ENCODE results near the gene RAET1G. TPM values are rescaled to one million over a fixed set of nuclear protein-coding genes. Genes with fewer than 3 reads are reported as not detected.

The RAET1G gene
- total RNA-seq, 3 donors from 2014 or later (not counting 1 experiment from before 2014, with no cell fraction given): 0.43 TPM; not detected in 2

DNA sequence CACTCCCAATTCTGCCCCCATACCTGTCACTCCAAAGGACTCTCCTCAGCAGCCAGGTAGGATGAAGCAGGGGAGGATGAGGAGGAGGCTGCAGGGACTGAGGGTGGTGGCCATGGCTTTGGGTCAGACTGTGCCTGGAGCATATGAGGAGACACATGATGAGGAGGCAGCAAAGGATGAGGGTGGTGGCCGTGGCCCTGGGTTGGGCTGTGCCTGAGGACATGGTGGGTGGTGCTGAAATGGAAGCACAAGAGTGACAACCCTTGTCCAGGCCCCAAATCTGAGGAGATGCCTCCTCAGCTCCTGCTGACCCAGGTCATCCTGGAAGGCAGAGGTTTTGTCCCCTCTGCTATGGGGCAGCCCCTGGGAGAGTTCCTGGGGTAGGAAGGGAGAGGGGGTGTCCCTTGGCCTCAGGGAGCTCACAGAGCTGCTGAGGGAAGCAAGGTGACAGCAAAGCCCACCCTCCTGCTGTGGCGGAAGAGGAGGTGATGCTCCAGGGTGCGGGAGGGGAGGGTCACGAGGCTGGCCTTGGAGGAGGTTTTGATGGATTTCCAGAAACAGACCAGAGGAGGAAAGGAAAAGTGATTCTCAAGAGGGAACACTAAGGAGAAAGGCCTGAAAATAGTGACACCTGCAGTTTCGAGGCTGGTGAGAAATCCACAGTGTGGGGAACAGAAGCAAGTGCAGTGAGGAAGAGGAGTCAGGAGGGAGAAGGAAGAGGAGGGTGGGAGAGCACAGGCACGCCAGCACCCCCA is 4.6 kb downstream of the RAET1G start:
- Histone ChIP-seq H3K36me3 (ENCODE audit: control insufficient read depth, insufficient read depth, low read length) (no peaks in the 10 kb centered on the region), H3K27me3 (ENCODE audit: control insufficient read depth, insufficient read depth, low read length) (peaks cover 17% of the 10 kb centered on the region), H3K9me3 (ENCODE audit: control insufficient read depth, insufficient read depth, low read length) (no peaks in the 10 kb centered on the region), H3K4me3 (ENCODE audit: low read length) (no peak overlapping the region), H3K27ac (ENCODE audit: low read length) (no peak overlapping the region), H3K4me1 (ENCODE audit: control insufficient read depth, insufficient read depth, low read length) (peaks cover 11% of the 10 kb centered on the region)
- Mint-ChIP-seq H3K4me1 (peaks cover 6 to 15% of the 10 kb centered on the region in 2 donors), H3K27ac (no peak overlapping the region), H3K36me3 (no peaks in the 10 kb centered on the region), H3K9me3 (no peaks in the 10 kb centered on the region), H3K4me3 (no peak overlapping the region), H3K27me3 (ENCODE audit: low read depth in 2 of 2) (peaks cover 44 to 50% of the 10 kb centered on the region in 2 donors)
- TF ChIP-seq, protein P1, sequence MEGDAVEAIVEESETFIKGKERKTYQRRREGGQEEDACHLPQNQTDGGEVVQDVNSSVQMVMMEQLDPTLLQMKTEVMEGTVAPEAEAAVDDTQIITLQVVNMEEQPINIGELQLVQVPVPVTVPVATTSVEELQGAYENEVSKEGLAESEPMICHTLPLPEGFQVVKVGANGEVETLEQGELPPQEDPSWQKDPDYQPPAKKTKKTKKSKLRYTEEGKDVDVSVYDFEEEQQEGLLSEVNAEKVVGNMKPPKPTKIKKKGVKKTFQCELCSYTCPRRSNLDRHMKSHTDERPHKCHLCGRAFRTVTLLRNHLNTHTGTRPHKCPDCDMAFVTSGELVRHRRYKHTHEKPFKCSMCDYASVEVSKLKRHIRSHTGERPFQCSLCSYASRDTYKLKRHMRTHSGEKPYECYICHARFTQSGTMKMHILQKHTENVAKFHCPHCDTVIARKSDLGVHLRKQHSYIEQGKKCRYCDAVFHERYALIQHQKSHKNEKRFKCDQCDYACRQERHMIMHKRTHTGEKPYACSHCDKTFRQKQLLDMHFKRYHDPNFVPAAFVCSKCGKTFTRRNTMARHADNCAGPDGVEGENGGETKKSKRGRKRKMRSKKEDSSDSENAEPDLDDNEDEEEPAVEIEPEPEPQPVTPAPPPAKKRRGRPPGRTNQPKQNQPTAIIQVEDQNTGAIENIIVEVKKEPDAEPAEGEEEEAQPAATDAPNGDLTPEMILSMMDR (IDR thresholded peaks at IDR 0.05): no peak
- intact Hi-C loops (cut with micrococcal nuclease): no loop called here
- DNase-seq: no peak
- 84% methylated on average over 6 of the region's 6 CpGs for WGBS (ENCODE audit: insufficient coverage)
- ATAC-seq: no peak

DNA sequence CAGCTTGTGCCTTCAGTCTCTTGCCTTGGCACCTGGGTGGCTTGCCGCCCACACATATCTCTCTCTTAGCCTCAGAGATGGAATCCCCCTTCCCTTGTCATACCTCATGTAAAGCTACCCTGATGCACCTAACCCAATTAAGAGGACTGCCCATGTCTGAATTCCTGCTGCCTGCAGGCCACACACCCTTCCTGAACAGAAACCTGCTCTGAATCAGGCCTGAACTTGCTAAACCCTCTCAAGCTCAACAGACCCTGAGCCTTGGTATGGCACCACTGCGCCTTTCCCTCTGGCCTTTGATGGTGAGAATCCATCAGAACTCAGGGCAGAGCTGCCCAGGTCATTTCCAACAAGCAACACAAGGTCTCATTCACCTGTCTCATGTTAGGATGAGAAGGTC is 5.2 kb downstream of the RAET1G start:
- Histone ChIP-seq H3K4me3 (ENCODE audit: low read length) (no peak overlapping the region), H3K36me3 (ENCODE audit: control insufficient read depth, insufficient read depth, low read length) (no peaks in the 10 kb centered on the region), H3K27ac (ENCODE audit: low read length) (no peak overlapping the region), H3K4me1 (ENCODE audit: control insufficient read depth, insufficient read depth, low read length) (peaks cover 5% of the 10 kb centered on the region), H3K9me3 (ENCODE audit: control insufficient read depth, insufficient read depth, low read length) (no peaks in the 10 kb centered on the region), H3K27me3 (ENCODE audit: control insufficient read depth, insufficient read depth, low read length) (peaks cover 12% of the 10 kb centered on the region)
- H3K27ac Mint-ChIP-seq: no peak overlapping the region
- TF ChIP-seq, protein P1 (IDR thresholded peaks at IDR 0.05): no peak
- ATAC-seq: no peak
- no peak for DNase-seq
- H3K4me1 Mint-ChIP-seq: peaks cover 0 to 9% of the 10 kb centered on the region in 2 donors
- intact Hi-C loops (cut with micrococcal nuclease): no loop called here
- H3K4me3 Mint-ChIP-seq: no peak overlapping the region
- H3K36me3 Mint-ChIP-seq: no peaks in the 10 kb centered on the region
- peaks cover 43% of the 10 kb centered on the region in 2 donors for H3K27me3 Mint-ChIP-seq (ENCODE audit: low read depth in 2 of 2)
- WGBS (ENCODE audit: insufficient coverage): 79% methylated on average over 2 of the region's 2 CpGs
- no peaks in the 10 kb centered on the region for H3K9me3 Mint-ChIP-seq

DNA sequence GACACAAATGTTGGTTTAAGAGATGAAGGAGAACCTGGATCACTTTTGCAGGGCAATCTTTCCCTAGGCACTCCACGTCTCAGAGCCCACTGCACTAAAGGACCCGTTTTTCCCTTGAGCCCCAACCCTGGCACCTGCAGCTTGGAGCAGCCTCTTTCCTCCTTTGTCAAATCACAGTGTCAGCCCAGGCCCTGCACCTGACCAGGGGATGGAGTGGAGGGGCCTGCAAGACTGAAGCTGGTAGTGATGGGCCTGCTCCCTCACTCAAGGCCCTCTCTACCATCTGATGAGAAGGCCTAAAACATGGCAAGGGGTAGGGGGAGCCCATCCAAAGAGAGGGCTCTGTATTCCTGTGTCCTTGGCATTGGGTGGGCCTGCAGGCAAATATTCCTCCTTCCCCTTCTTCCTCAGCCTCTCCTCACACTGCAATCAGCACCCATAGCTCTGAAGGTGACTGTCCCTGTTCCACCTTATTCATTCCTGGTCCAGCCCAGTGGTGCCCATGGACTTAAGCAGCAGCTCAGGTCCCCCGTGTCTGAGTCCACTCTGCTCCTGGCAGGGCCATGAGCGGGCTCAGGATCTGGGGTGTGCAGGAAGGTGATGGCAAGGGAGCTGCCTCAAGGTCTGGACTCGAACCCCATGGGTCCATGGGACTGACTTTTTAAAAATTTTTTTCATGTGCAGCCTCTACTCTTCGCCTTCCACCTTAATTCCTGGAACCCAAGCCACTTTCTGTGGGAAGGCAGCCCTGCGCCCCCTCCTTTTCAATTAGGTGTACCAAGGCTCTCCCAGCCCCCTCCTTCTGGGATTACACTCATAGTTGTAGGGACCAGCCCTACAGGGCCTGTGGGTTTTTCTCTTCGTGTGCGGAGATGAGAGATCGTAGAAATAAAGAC is 6.7 kb downstream of the RAET1G start:
- Mint-ChIP-seq H3K36me3 (no peaks in the 10 kb centered on the region), H3K27ac (no peak overlapping the region), H3K27me3 (ENCODE audit: low read depth in 2 of 2) (peaks cover 37 to 43% of the 10 kb centered on the region in 2 donors), H3K4me3 (no peak overlapping the region), H3K4me1 (no peaks in the 10 kb centered on the region), H3K9me3 (no peaks in the 10 kb centered on the region)
- Histone ChIP-seq H3K36me3 (ENCODE audit: control insufficient read depth, insufficient read depth, low read length) (no peaks in the 10 kb centered on the region), H3K4me3 (ENCODE audit: low read length) (no peak overlapping the region), H3K4me1 (ENCODE audit: control insufficient read depth, insufficient read depth, low read length) (no peaks in the 10 kb centered on the region), H3K9me3 (ENCODE audit: control insufficient read depth, insufficient read depth, low read length) (no peaks in the 10 kb centered on the region), H3K27ac (ENCODE audit: low read length) (no peak overlapping the region), H3K27me3 (ENCODE audit: control insufficient read depth, insufficient read depth, low read length) (no peaks in the 10 kb centered on the region)
- ATAC-seq (no peak), DNase-seq (no peak)
- WGBS (ENCODE audit: insufficient coverage): 84% methylated on average over 10 of the region's 10 CpGs
- intact Hi-C loops (cut with micrococcal nuclease): no loop called here
- TF ChIP-seq, protein P1 (IDR thresholded peaks at IDR 0.05): no peak

All from natural killer cell (primary cell).